Neutrophil (primary cell): Measurements from ENCODE around the gene NTMT2.
"Not testable (repeated sequence)": the region's sequence is repeated elsewhere in the genome, so short reads cannot be mapped to it uniquely, and the experiment has no call there.

Experiments used
- H3K27ac ChIP-seq: fragments of 200-600 bp; sonication (generic); 2 replicates; pipeline ENCODE4 v1.5.1; 2016; ENCODE audit warnings: mild to moderate bottlenecking, moderate library complexity
- H3K27me3 ChIP-seq: fragments of 200-600 bp; sonication (generic); 2 replicates; pipeline ENCODE4 v1.6.0; 2016; ENCODE audit warnings: mild to moderate bottlenecking
- H3K36me3 ChIP-seq: fragments of 200-600 bp; sonication (generic); 2 replicates; pipeline ENCODE4 v1.5.1; 2017
- H3K4me1 ChIP-seq, 2 experiments: fragments of 200-600 bp in 1 of 2; sonication (generic) in 1 of 2; 1 replicate in 1 of 2; 2 replicates in 1 of 2; pipeline versions ENCODE4 v1.5.1 to v1.6.1; 2013 to 2016; ENCODE audit warnings: low read depth in 1 of 2, low read length in 1 of 2, mild to moderate bottlenecking in 1 of 2, moderate library complexity in 1 of 2; ENCODE audit not compliant: control insufficient read depth in 1 of 2, insufficient read depth in 1 of 2
- H3K4me3 ChIP-seq, 2 experiments: fragments of 200-600 bp in 1 of 2; sonication (generic) in 1 of 2; 1 replicate in 1 of 2; 2 replicates in 1 of 2; pipeline ENCODE4 v1.5.1; 2013 to 2016; ENCODE audit warnings: low read depth in 1 of 2, low read length in 1 of 2, mild to moderate bottlenecking in 1 of 2, moderate library complexity in 1 of 2
- H3K9me3 ChIP-seq: fragments of 200-600 bp; sonication (generic); 2 replicates; pipeline ENCODE4 v1.5.1; 2016
- CTCF ChIP-seq: fragments of 200-600 bp; sonication (generic); IDR thresholded peaks from 2 replicates; pipeline ENCODE4 v1.5.1; 2016; ENCODE audit warnings: antibody characterized with exemption

The NTMT2 gene

GRCh38 chr1:170145770-170146676 lies at the start of gene NTMT2:
Gene NTMT2 (plus strand): TSS chr1:170145959. CDS start chr1:170146108, 149 bp downstream.
- Histone ChIP-seq H3K27ac (no peak within 1 kb of the TSS), H3K4me1 (no peaks in the 10 kb centered on the region), H3K36me3 (no peaks in the 10 kb centered on the region), H3K4me3 (no peak within 1 kb of the TSS), H3K27me3 (no peaks in the 10 kb centered on the region), H3K9me3 (no peaks in the 10 kb centered on the region)
- no peak for TF ChIP-seq CTCF

- Histone ChIP-seq H3K36me3 (no peaks in the 10 kb centered on the region), H3K4me1 (no peaks in the 10 kb centered on the region), H3K27ac (no peak overlapping the region), H3K27me3 (no peaks in the 10 kb centered on the region), H3K4me3 (no peak overlapping the region), H3K9me3 (no peaks in the 10 kb centered on the region)
- no peak for TF ChIP-seq CTCF
Observed at GRCh38 chr1:170095976-170096748, 49.6 kb upstream of the NTMT2 start.

- Histone ChIP-seq H3K4me3 (no peak overlapping the region), H3K4me1 (no peaks in the 10 kb centered on the region), H3K9me3 (no peaks in the 10 kb centered on the region), H3K36me3 (no peaks in the 10 kb centered on the region), H3K27ac (no peak overlapping the region), H3K27me3 (no peaks in the 10 kb centered on the region)
- TF ChIP-seq CTCF, result no peak
Observed at GRCh38 chr1:170096806-170097340, 48.9 kb upstream of the NTMT2 start.

DNA sequence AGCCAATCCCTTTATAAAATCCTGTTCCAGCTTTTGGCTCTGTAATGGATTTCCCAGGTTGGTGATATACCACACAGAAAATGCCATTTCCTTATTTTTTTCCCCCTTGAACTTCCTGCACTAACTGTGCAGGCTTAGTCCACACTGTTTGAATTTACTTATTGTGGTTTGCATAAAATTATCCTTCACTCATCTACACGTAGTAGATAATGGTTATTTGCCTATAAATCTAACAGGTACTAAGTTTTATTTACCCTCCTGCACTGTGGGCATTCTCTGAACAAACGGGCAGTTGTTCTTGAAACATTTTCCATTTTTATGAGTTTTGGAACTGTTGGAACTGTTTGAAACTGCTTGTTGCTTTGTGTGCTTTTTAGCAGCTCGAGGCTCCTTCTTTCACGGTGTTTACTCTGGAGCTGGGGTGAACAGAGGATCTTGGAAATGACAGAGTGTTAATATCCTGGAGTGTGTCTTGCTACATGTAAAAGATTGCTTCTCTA lies 48.3 kb upstream of the NTMT2 start:
- Histone ChIP-seq H3K27ac (no peak overlapping the region), H3K9me3 (no peaks in the 10 kb centered on the region), H3K4me1 (no peaks in the 10 kb centered on the region), H3K27me3 (no peaks in the 10 kb centered on the region), H3K4me3 (no peak overlapping the region), H3K36me3 (no peaks in the 10 kb centered on the region)
- TF ChIP-seq CTCF, result no peak

DNA sequence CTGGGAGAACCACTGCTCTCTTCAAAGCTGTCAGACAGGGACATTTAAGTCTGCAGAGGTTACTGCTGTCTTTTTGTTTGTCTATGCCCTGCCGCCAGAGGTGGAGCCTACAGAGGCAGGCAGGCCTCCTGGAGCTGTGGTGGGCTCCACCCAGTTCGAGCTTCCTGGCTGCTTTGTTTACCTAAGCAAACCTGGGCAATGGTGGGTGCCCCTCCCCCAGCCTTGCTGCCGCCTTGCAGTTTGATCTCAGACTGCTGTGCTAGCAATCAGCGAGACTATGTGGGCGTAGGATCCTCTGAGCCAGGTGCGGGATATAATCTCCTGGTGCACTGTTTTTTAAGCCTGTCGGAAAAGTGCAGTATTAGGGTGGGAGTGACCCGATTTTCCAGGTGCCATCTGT lies 32.6 kb upstream of the NTMT2 start:
- H3K9me3 ChIP-seq, H3K36me3 ChIP-seq, H3K4me1 ChIP-seq, H3K27me3 ChIP-seq, H3K27ac ChIP-seq, H3K4me3 ChIP-seq: not testable (repeated sequence)
